SK-N-SH treated with all-trans-retinoic acid at 6 μM for 48 hours (cell line): ENCODE measurements around the gene DDX1.

Experiments used
- ARNTL ChIP-seq: fragments of 450-650 bp; formaldehyde crosslinking; IDR thresholded peaks from 2 replicates; pipeline ENCODE4 v1.5.0; 2020; ENCODE audit warnings: low read depth, mild to moderate bottlenecking, moderate library complexity, borderline replicate concordance
- CSDC2 ChIP-seq: fragments of 250-450 bp; sonication (Bioruptor Pico); IDR thresholded peaks from 2 replicates; pipeline ENCODE4 v1.5.0; 2020; ENCODE audit warnings: mild to moderate bottlenecking, moderate library complexity
- CSRNP3 ChIP-seq: fragments of 250-450 bp; sonication (Bioruptor Pico); IDR thresholded peaks from 2 replicates; pipeline ENCODE4 v1.5.1; 2021; ENCODE audit warnings: mild to moderate bottlenecking, moderate library complexity
- ESRRG ChIP-seq: fragments of 250-450 bp; sonication (Bioruptor Pico); IDR thresholded peaks from 2 replicates; pipeline ENCODE4 v1.6.1; 2021; ENCODE audit warnings: mild to moderate bottlenecking
- GLIS3 ChIP-seq: fragments of 250-450 bp; sonication (Bioruptor Pico); IDR thresholded peaks from 2 replicates; pipeline ENCODE4 v1.5.0; 2020; ENCODE audit warnings: mild to moderate bottlenecking, moderate library complexity
- OSR1 ChIP-seq: fragments of 250-450 bp; sonication (Bioruptor Pico); IDR thresholded peaks from 2 replicates; pipeline ENCODE4 v1.8.0; 2022; ENCODE audit warnings: moderate library complexity, mild to moderate bottlenecking, inconsistent platforms
- PATZ1 ChIP-seq: fragments of 250-450 bp; sonication (Bioruptor Pico); IDR thresholded peaks from 2 replicates; pipeline ENCODE4 v1.8.0; 2020; ENCODE audit warnings: mild to moderate bottlenecking, moderate library complexity, borderline replicate concordance
- PPARA ChIP-seq: fragments of 250-450 bp; sonication (Bioruptor Pico); IDR thresholded peaks from 2 replicates; pipeline ENCODE4 v1.5.0; 2020; ENCODE audit warnings: mild to moderate bottlenecking, borderline replicate concordance
- TOX ChIP-seq: fragments of 250-450 bp; sonication (Bioruptor Pico); IDR thresholded peaks from 2 replicates; pipeline ENCODE4 v1.8.0; 2021; ENCODE audit warnings: mild to moderate bottlenecking, moderate library complexity, borderline replicate concordance
- ZFP30 ChIP-seq: fragments of 450-650 bp; formaldehyde crosslinking; IDR thresholded peaks from 2 replicates; pipeline ENCODE4 v1.5.0; 2022; ENCODE audit warnings: mild to moderate bottlenecking, moderate library complexity
- ZNF565 ChIP-seq: fragments of 450-650 bp; formaldehyde crosslinking; conservative IDR thresholded peaks from 2 replicates; pipeline ENCODE4 v1.5.0; 2020; ENCODE audit warnings: low read depth, mild to moderate bottlenecking, moderate library complexity
- ZNF70 ChIP-seq: fragments of 450-650 bp; formaldehyde crosslinking; IDR thresholded peaks from 2 replicates; pipeline ENCODE4 v1.5.0; 2020; ENCODE audit warnings: mild to moderate bottlenecking, moderate library complexity

GRCh38 chr2:15616850-15617777 lies 25.4 kb downstream of the DDX1 start:
- TF ChIP-seq ZFP30 (no peak), ZNF70 (CRISPR knock-in tag) (no peak), ZNF565 (CRISPR knock-in tag) (no peak), ARNTL (CRISPR knock-in tag) (no peak), PATZ1 (CRISPR knock-in tag) (no peak), TOX (no peak), PPARA (CRISPR knock-in tag) (no peak), ESRRG (no peak), GLIS3 (CRISPR knock-in tag) (no peak), OSR1 (CRISPR knock-in tag) (no peak), CSRNP3 (CRISPR knock-in tag) (no peak), CSDC2 (CRISPR knock-in tag) (no peak)
